K562 (cell line): ENCODE results near the gene OR7A5. TPM values are rescaled to one million over a fixed set of nuclear protein-coding genes. Genes with fewer than 3 reads are reported as not detected.
"Not testable (repeated sequence)": the region's sequence is repeated elsewhere in the genome, so short reads cannot be mapped to it uniquely, and the experiment has no call there.

Experiments used
- ATAC-seq: fragments of 200-7000 bp; cut with Tn5 transposase; 3 replicates; pipeline ENCODE4 v1.9.1; 2020; ENCODE audit warnings: moderate library complexity
- BruUV-seq: library from RNA; stranded (reverse); fragments of 400-500 nt; replicated peaks from 2 replicates; lab custom pipeline; 2021; lab: Mats Ljungman, UMichigan
- CTCF ChIA-PET: fragments of 300-600 bp; formaldehyde crosslinking; extraction: SDS; loops from one replicate; lab custom pipeline; 2021; ENCODE audit warnings: low intra/inter-chr PET ratio; lab: Yijun Ruan, JAX
- POLR2A ChIA-PET: fragments of 300-600, 350-650 bp; sonication (Branson Sonifier 250); formaldehyde crosslinking; extraction: SDS; loops from one replicate; lab custom pipeline; 2021; ENCODE audit warnings: antibody characterized with exemption, inconsistent platforms; lab: Yijun Ruan, JAX
- DNase-seq, 4 experiments: peaks; one replicate each; pipeline versions ENCODE4 v3.0.0 to v3.0.0-alpha.2; 2011 to 2018; ENCODE audit warnings: low spot score in 3 of 4, mixed read lengths in 3 of 4; ENCODE audit errors: extremely low read depth in 1 of 4
- FAIRE-seq: peaks from 2 replicates; lab custom pipeline; 2011; peaks lifted over from hg19 to GRCh38; lab: Jason Lieb, UNC
- H2AFZ ChIP-seq: 2 replicates; pipeline ENCODE4 v1.6.0; 2011; ENCODE audit warnings: low read depth, low read length, control low read depth, inconsistent platforms
- H3K27ac ChIP-seq: fragments of 200-600 bp; 3 replicates; pipeline ENCODE4 v1.8.0; 2011; ENCODE audit warnings: low read depth, mild to moderate bottlenecking, control low read depth, inconsistent platforms, low read length, moderate library complexity, mixed read lengths; ENCODE audit errors: extremely low read depth
- H3K27me3 ChIP-seq, 2 experiments: fragments of 300-600 bp in 1 of 2; 2 replicates in 1 of 2; 3 replicates in 1 of 2; pipeline versions ENCODE4 v1.6.0 to v1.8.0; 2011; ENCODE audit warnings: inconsistent platforms in 2 of 2, low read length in 2 of 2, mild to moderate bottlenecking in 1 of 2, mixed read lengths in 1 of 2, moderate library complexity in 1 of 2; ENCODE audit not compliant: control insufficient read depth in 2 of 2, insufficient read depth in 2 of 2
- H3K36me3 ChIP-seq: fragments of 300-600 bp; 3 replicates; pipeline ENCODE4 v1.8.0; 2011; ENCODE audit warnings: mild to moderate bottlenecking, low read length, inconsistent platforms; ENCODE audit not compliant: control insufficient read depth, insufficient read depth
- H3K4me1 ChIP-seq, 2 experiments: fragments of 200-600 bp in 1 of 2; replicated peaks in 1 of 2; 2 replicates in 1 of 2; 3 replicates in 1 of 2; pipeline versions ENCODE4 v1.5.1 to v1.8.0; 2011; ENCODE audit warnings: inconsistent platforms in 2 of 2, low read length in 2 of 2, mild to moderate bottlenecking in 1 of 2, mixed read lengths in 1 of 2, moderate library complexity in 1 of 2; ENCODE audit not compliant: control insufficient read depth in 2 of 2, insufficient read depth in 2 of 2
- H3K4me2 ChIP-seq: 2 replicates; pipeline ENCODE4 v1.6.1; 2011; ENCODE audit warnings: low read length, control low read depth, inconsistent platforms, mixed read lengths; ENCODE audit not compliant: insufficient read depth
- H3K4me3 ChIP-seq: fragments of 200-600 bp; sonication (generic), shearing (Covaris generic); 2 replicates; pipeline ENCODE4 v1.5.1; 2016; ENCODE audit warnings: control low read depth, inconsistent platforms
- H3K79me2 ChIP-seq: fragments of 200-600 bp; 3 replicates; pipeline ENCODE4 v1.8.0; 2011; ENCODE audit warnings: low read length, inconsistent platforms; ENCODE audit not compliant: control insufficient read depth, insufficient read depth
- H3K9ac ChIP-seq, 2 experiments: 2 replicates each; pipeline versions ENCODE4 v1.6.0 to v1.6.1; 2011; ENCODE audit warnings: low read depth in 2 of 2, low read length in 2 of 2, control low read depth in 1 of 2, inconsistent platforms in 1 of 2, mild to moderate bottlenecking in 1 of 2, mixed read lengths in 1 of 2; ENCODE audit not compliant: insufficient read depth in 1 of 2
- H3K9me1 ChIP-seq: one replicate; pipeline ENCODE4 v1.6.0; 2011; ENCODE audit warnings: inconsistent platforms, mild to moderate bottlenecking, low read length, moderate library complexity; ENCODE audit not compliant: control insufficient read depth, insufficient read depth
- H3K9me3 ChIP-seq: replicated peaks from 2 replicates; pipeline ENCODE4 v1.5.1; 2011; ENCODE audit warnings: low read depth, low read length, inconsistent platforms; ENCODE audit not compliant: control insufficient read depth, insufficient read depth
- H4K20me1 ChIP-seq: replicated peaks from 2 replicates; pipeline ENCODE4 v1.6.1; 2011; ENCODE audit warnings: low read length, inconsistent platforms, mixed read lengths; ENCODE audit not compliant: control insufficient read depth, insufficient read depth
- CBX1 ChIP-seq: sonication (generic); IDR thresholded peaks from 2 replicates; pipeline ENCODE4 v1.6.1; 2016; ENCODE audit warnings: antibody characterized with exemption, low read depth, mild to moderate bottlenecking
- CC2D1A ChIP-seq: fragments of 450-650 bp; IDR thresholded peaks from 2 replicates; pipeline ENCODE4 v1.6.1; 2017; ENCODE audit warnings: mild to moderate bottlenecking
- CTBP1 ChIP-seq: fragments of 450-650 bp; IDR thresholded peaks from 2 replicates; pipeline ENCODE4 v1.6.1; 2016; ENCODE audit warnings: borderline replicate concordance
- EP400 ChIP-seq: fragments of 450-650 bp; IDR thresholded peaks from 2 replicates; pipeline ENCODE4 v1.6.1; 2017; ENCODE audit warnings: antibody characterized with exemption, mild to moderate bottlenecking, moderate library complexity
- FOXM1 ChIP-seq, 2 experiments: fragments of 450-650 bp in 1 of 2; sonication (generic) in 1 of 2; formaldehyde crosslinking in 1 of 2; IDR thresholded peaks; 2 replicates each; pipeline versions ENCODE4 v1.6.1 to v1.9.0; 2017 to 2022; ENCODE audit warnings: low read depth in 2 of 2, mild to moderate bottlenecking in 2 of 2, missing genetic modification reagents in 1 of 2, moderate library complexity in 1 of 2
- MEIS2 ChIP-seq: fragments of 450-650 bp; IDR thresholded peaks from 2 replicates; pipeline ENCODE4 v1.6.1; 2014; ENCODE audit warnings: mild to moderate bottlenecking; ENCODE audit not compliant: partially characterized antibody
- MYNN ChIP-seq, 2 experiments: sonication (generic); formaldehyde crosslinking in 1 of 2; IDR thresholded peaks; 2 replicates each; pipeline versions ENCODE4 v1.5.0 to v1.6.1; 2016 to 2020; ENCODE audit warnings: antibody characterized with exemption in 1 of 2, missing genetic modification reagents in 1 of 2
- NEUROD1 ChIP-seq: fragments of 150-350 bp; IDR thresholded peaks from 2 replicates; pipeline ENCODE4 v1.6.1; 2014; ENCODE audit warnings: borderline replicate concordance, low read length, low read depth; ENCODE audit not compliant: partially characterized antibody
- PRDM10 ChIP-seq: fragments of 450-650 bp; IDR thresholded peaks from 2 replicates; pipeline ENCODE4 v1.6.1; 2018; ENCODE audit not compliant: partially characterized antibody
- STAT5A ChIP-seq: IDR thresholded peaks from 2 replicates; pipeline ENCODE4 v1.6.1; 2012; ENCODE audit warnings: low read length, inconsistent platforms, borderline replicate concordance
- TCF3 ChIP-seq: sonication (generic); formaldehyde crosslinking; IDR thresholded peaks from 2 replicates; pipeline ENCODE4 v1.4.0; 2020; ENCODE audit warnings: mild to moderate bottlenecking, missing genetic modification reagents
- TEAD4 ChIP-seq, 2 experiments: sonication (generic) in 1 of 2; formaldehyde crosslinking in 1 of 2; IDR thresholded peaks; 2 replicates each; pipeline versions ENCODE4 v1.6.1 to v1.8.0; 2012 to 2022; ENCODE audit warnings: borderline replicate concordance in 1 of 2, inconsistent platforms in 1 of 2, low read length in 1 of 2, mild to moderate bottlenecking in 1 of 2, missing genetic modification reagents in 1 of 2
- ZBTB2 ChIP-seq: fragments of 450-650 bp; IDR thresholded peaks from 2 replicates; pipeline ENCODE4 v1.6.1; 2016; ENCODE audit warnings: antibody characterized with exemption
- ZNF3 ChIP-seq: fragments of 250-450 bp; sonication (Bioruptor Pico); IDR thresholded peaks from 2 replicates; pipeline ENCODE4 v1.5.0; 2021; ENCODE audit warnings: mild to moderate bottlenecking, moderate library complexity
- ZNF766 ChIP-seq: fragments of 200-800 bp; sonication (Bioruptor generic); conservative IDR thresholded peaks from 2 replicates; pipeline ENCODE4 v1.6.1; 2016; ENCODE audit warnings: missing genetic modification characterization, missing compliant biosample characterization
- WGBS: fragments of 100-300 bp; shearing (Covaris generic); methylation state at CpG from one replicate; pipeline ENCODE4 v1.1.6; 2016; ENCODE audit warnings: low coverage, mixed read lengths; ENCODE audit not compliant: insufficient coverage; ENCODE audit errors: missing lambda C conversion rate; 5-methylcytosine and 5-hydroxymethylcytosine counted together
- in situ Hi-C: fragments of 300-500 bp; cut with MboI; formaldehyde crosslinking; loops from 4 replicates; pipeline ENCODE4 v1.15.0; 2018; ENCODE audit warnings: inconsistent platforms, mixed read lengths
- intact Hi-C: fragments of 100-400 bp; cut with micrococcal nuclease; formaldehyde crosslinking; loops from 2 replicates; pipeline ENCODE4 v1.14.2; 2022
- polyA plus RNA-seq, 8 experiments: library from polyadenylated mRNA; depleted of rRNA in 4 of 8; stranded (reverse) in 5 of 8; unstranded in 3 of 8; fragments of >200 nt; fragmentation: Nextera tagmentation in 2 of 8; fragmentation: Illumina TruSeq in 1 of 8; extraction: Ambion mirVana in 2 of 8; extraction: Trizol in 1 of 8; gene quantifications; 2 replicates each; pipeline versions ENCODE4 v1.2.1 to v1.2.3, GENCODE V29; 2011 to 2014; ENCODE audit warnings: inconsistent platforms in 1 of 8, missing spikeins in 1 of 8
- total RNA-seq, 7 experiments: library from RNA; depleted of rRNA in 6 of 7; stranded (reverse); fragments of >200 nt in 6 of 7; fragmentation: Illumina TruSeq in 2 of 7; extraction: Trizol in 2 of 7; gene quantifications; 2 replicates each; pipeline versions ENCODE4 v1.2.1 to v1.2.3, GENCODE V29; 2011 to 2021; ENCODE audit warnings: low replicate concordance in 1 of 7

OR7A5 gene
- total and polyA plus RNA-seq, 9 of the 15 experiments (the other 6 are each of a cell fraction or from before 2014, with no cell fraction given): not detected

GRCh38 chr19:14785102-14785793 lies 49.7 kb downstream of the OR7A5 start:
- BruUV-seq; H3K4me3 ChIP-seq; H4K20me1 ChIP-seq; H3K9me1 ChIP-seq; H3K79me2 ChIP-seq; H3K36me3 ChIP-seq; H3K27me3 ChIP-seq; H3K9me3 ChIP-seq; TF ChIP-seq FOXM1 (CRISPR knock-in tag; IDR thresholded peaks at IDR 0.05; ENCODE audit: low read depth); TEAD4 (CRISPR knock-in tag; IDR thresholded peaks at IDR 0.05; ENCODE audit: borderline replicate concordance); MYNN (CRISPR knock-in tag; IDR thresholded peaks at IDR 0.05): not testable (repeated sequence)
- intact Hi-C loops (loop anchor here (2.0 kb wide), 1 partner anchor 210 kb away; no protein-coding TSS in a partner anchor), in situ Hi-C loops (loop anchor here (10.0 kb wide), 1 partner anchor 210 kb away; the partner anchor contains the start of gene NDUFB7)
- peak; percentile 74 for ATAC-seq
- peak overlapping the region; percentile 77 for H2AFZ ChIP-seq
- DNase-seq: peak; percentile 50 to 85 (median 60)
- peak overlapping the region; percentile 86; the same call in 2 of the 3 replicates for H3K27ac ChIP-seq
- H3K4me1 ChIP-seq: peaks cover 23 to 27% of the 10 kb centered on the region in 2 experiments
- ChIA-PET POLR2A (interaction anchor here (0.6 to 1.9 kb wide), 6 partner anchors 9 to 413 kb away, joined by 3 to 8 read pairs (median 3); no protein-coding TSS in a partner anchor), CTCF (interaction anchor here (0.6 to 0.8 kb wide), 2 partner anchors 51 to 211 kb away, joined by 3 read pairs; no protein-coding TSS in a partner anchor)
- peak overlapping the region in 1 of 2 experiments; percentile 18; a peak in 1 of 4 replicates for H3K9ac ChIP-seq
- peak overlapping the region; percentile 58; the same call in 1 of the 2 replicates for H3K4me2 ChIP-seq
- WGBS: 25% methylated on average over 8 of the region's 11 CpGs
- peak; percentile 65 for FAIRE-seq
- peak; percentile 64; the same call in 1 of the 2 replicates for TF ChIP-seq ZNF3 (CRISPR knock-in tag)
- peak; percentile 73 for TF ChIP-seq CTBP1
- TF ChIP-seq EP400: peak; percentile 53
- peak; percentile 40 for TF ChIP-seq NEUROD1
- TF ChIP-seq FOXM1 (IDR thresholded peaks at IDR 0.05; ENCODE audit: low read depth): peak; percentile 53; the same call in 1 of the 2 replicates
- peak; percentile 70; the same call in 1 of the 2 replicates for TF ChIP-seq CC2D1A
- TF ChIP-seq STAT5A: peak; percentile 26; the same call in 1 of the 2 replicates
- peak; percentile 76 for TF ChIP-seq TEAD4 (IDR thresholded peaks at IDR 0.05; ENCODE audit: low read length)
- peak; percentile 71 for TF ChIP-seq TCF3
- TF ChIP-seq PRDM10: peak; percentile 49
- TF ChIP-seq MYNN (IDR thresholded peaks at IDR 0.05): peak; percentile 63
- TF ChIP-seq ZBTB2: 0 out of 2 replicates have a peak, but pooled peaks have one; percentile 16
- peak; percentile 79; the same call in 1 of the 2 replicates for TF ChIP-seq ZNF766
- peak; percentile 97 for TF ChIP-seq CBX1
- TF ChIP-seq MEIS2: peak; percentile 85
